K562 (cell line): ENCODE data around the gene DCTN5.

ENCODE experiments used
- CTCF ChIP-seq, 3 experiments: IDR thresholded peaks in 2 of 3; conservative IDR thresholded peaks in 1 of 3; 2 replicates each; pipeline ENCODE4 v1.5.1; 2011 to 2012; ENCODE audit warnings: low read length in 3 of 3, mild to moderate bottlenecking in 3 of 3, control low read depth in 2 of 3, improper control_type of control experiment in 1 of 3, inconsistent platforms in 1 of 3, low read depth in 1 of 3, mixed read lengths in 1 of 3, moderate library complexity in 1 of 3; ENCODE audit not compliant: insufficient read depth in 2 of 3
- EZH2 ChIP-seq: IDR thresholded peaks from 2 replicates; pipeline ENCODE4 v1.6.1; 2012; ENCODE audit warnings: low read depth, mild to moderate bottlenecking, inconsistent platforms, low read length, borderline replicate concordance
- FOS ChIP-seq: IDR thresholded peaks from 3 replicates; pipeline ENCODE4 v1.6.1; 2011; ENCODE audit not compliant: insufficient read length; ENCODE audit errors: extremely low read depth
- GTF2B ChIP-seq: IDR thresholded peaks from 2 replicates; pipeline ENCODE4 v1.6.1; 2011; ENCODE audit not compliant: insufficient read length; ENCODE audit errors: extremely low read depth
- HDAC6 ChIP-seq: IDR thresholded peaks from 2 replicates; pipeline ENCODE4 v1.6.1; 2012; ENCODE audit warnings: low read depth, mild to moderate bottlenecking, control low read depth, inconsistent platforms, low read length, moderate library complexity
- MNT ChIP-seq, 2 experiments: fragments of 450-650 bp; conservative IDR thresholded peaks; 2 replicates each; pipeline ENCODE4 v1.6.1; 2017; ENCODE audit warnings: mild to moderate bottlenecking in 2 of 2, moderate library complexity in 2 of 2
- ZBTB26 ChIP-seq: fragments of 450-650 bp; formaldehyde crosslinking; IDR thresholded peaks from 2 replicates; pipeline ENCODE4 v1.4.0; 2022; ENCODE audit warnings: missing genetic modification characterization
- ZNF274 ChIP-seq: IDR thresholded peaks from 2 replicates; pipeline ENCODE4 v1.6.1; 2011; ENCODE audit warnings: low read depth, mild to moderate bottlenecking, low read length, moderate library complexity, borderline replicate concordance

- TF ChIP-seq EZH2: no peak
- no peak for TF ChIP-seq CTCF (IDR thresholded peaks at IDR 0.05 in 2 of 3, conservative IDR thresholded peaks at IDR 0.05 in 1 of 3; ENCODE audit: insufficient read depth in 2 of 3, low read depth in 1 of 3, low read length in 3 of 3)
- no peak for TF ChIP-seq GTF2B
- no peak for TF ChIP-seq ZBTB26 (CRISPR knock-in tag)
- TF ChIP-seq FOS: no peak
- no peak for TF ChIP-seq ZNF274
- no peak for TF ChIP-seq HDAC6
- TF ChIP-seq MNT (conservative IDR thresholded peaks at IDR 0.05): no peak
These were observed 70.5 kb downstream of the DCTN5 start for GRCh38 chr16:23711785-23712184.
